SK-N-MC (cell line): ENCODE measurements around the gene BCOR.

Experiments used
- EZH2 ChIP-seq: fragments of 200-600 bp; sonication (generic); IDR thresholded peaks from one replicate; pipeline ENCODE4 v1.6.1; 2017; ENCODE audit warnings: antibody characterized with exemption
- FOXP2 ChIP-seq: optimal IDR thresholded peaks from 2 replicates; pipeline ENCODE3; 2011; ENCODE audit warnings: mild to moderate bottlenecking, moderate library complexity; ENCODE audit not compliant: insufficient read depth; ENCODE audit errors: extremely low read length, control extremely low read depth
- POLR2AphosphoS5 ChIP-seq: IDR thresholded peaks from 2 replicates; pipeline ENCODE4 v1.6.1; 2012; ENCODE audit warnings: mild to moderate bottlenecking, low read depth, low read length, borderline replicate concordance

- TF ChIP-seq POLR2AphosphoS5 (no peak), EZH2 (no peak), FOXP2 (no peak)
These were observed 3.0 kb upstream of the BCOR start for GRCh38 chrX:40100537-40101429.
